GM12801 (cell line): Measurements from ENCODE around the gene PML.

Source experiments
- CTCF ChIP-seq: IDR thresholded peaks from one replicate; pipeline ENCODE4 v1.5.1; 2011; ENCODE audit warnings: control low read depth; ENCODE audit not compliant: insufficient read length; ENCODE audit errors: extremely low read depth

PML gene

GRCh38 chr15:73954188-73955145 lies 40.0 kb upstream of the PML start:
- TF ChIP-seq CTCF, result no peak

GRCh38 chr15:73955326-73955725 lies 39.2 kb upstream of the PML start:
- TF ChIP-seq CTCF, result no peak

- TF ChIP-seq CTCF, result no peak
Measured at GRCh38 chr15:73955861-73956742, 38.4 kb upstream of the PML start.

GRCh38 chr15:73956743-73957135 lies 37.8 kb upstream of the PML start:
- TF ChIP-seq CTCF, result no peak

GRCh38 chr15:73957276-73957675 lies 37.2 kb upstream of the PML start:
- TF ChIP-seq CTCF, result no peak

GRCh38 chr15:73957785-73958184 lies 36.7 kb upstream of the PML start:
- no peak for TF ChIP-seq CTCF

GRCh38 chr15:73959012-73959581 lies 35.4 kb upstream of the PML start:
- TF ChIP-seq CTCF, result no peak
